Femur (tissue), 1 donor: ENCODE measurements around the gene RPS18.
A peak's percentile ranks its signal among the peaks of the same experiment; 100 is the strongest.
"Not testable (repeated sequence)": the region's sequence is repeated elsewhere in the genome, so short reads cannot be mapped to it uniquely, and the experiment has no call there.

ENCODE experiments used
- DNase-seq: peaks from one replicate; pipeline ENCODE4 v3.0.0-alpha.2; 2017

The RPS18 gene

GRCh38 chr6:33271468-33272274 lies at the start of gene RPS18, which contains the start of gene VPS52:
Gene RPS18, plus strand, starts transcription at chr6:33272075. Its CDS starts 45 bp downstream, at chr6:33272120.
Gene VPS52, minus strand, starts transcription at chr6:33271876. Its CDS starts 201 bp downstream, at chr6:33271675.
- DNase-seq: peak; percentile 97

- not testable (repeated sequence) for DNase-seq
These were observed 45.3 kb upstream of the RPS18 start for GRCh38 chr6:33226503-33227120.

DNA sequence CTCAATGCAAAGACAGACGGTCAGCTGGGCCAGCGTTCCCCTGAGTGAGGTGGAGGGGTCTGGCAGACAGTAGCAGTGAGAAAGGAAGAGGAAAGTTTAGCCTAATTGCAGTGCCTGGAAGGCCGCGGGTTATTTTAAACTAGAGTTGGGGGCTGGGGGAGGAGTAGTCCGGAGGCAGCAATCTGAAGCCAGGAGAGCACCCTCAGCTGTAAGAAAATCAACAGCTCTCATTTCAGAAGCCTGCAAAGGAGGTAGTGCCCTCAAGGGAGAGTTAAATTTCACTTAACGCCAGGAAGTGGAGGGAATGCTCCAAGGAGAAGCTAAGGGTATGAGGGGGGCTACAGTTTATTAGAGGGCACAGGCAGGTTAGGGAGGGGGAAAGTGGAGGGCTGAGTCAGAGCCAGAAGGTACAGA lies 36.6 kb upstream of the RPS18 start:
- no peak for DNase-seq

DNA sequence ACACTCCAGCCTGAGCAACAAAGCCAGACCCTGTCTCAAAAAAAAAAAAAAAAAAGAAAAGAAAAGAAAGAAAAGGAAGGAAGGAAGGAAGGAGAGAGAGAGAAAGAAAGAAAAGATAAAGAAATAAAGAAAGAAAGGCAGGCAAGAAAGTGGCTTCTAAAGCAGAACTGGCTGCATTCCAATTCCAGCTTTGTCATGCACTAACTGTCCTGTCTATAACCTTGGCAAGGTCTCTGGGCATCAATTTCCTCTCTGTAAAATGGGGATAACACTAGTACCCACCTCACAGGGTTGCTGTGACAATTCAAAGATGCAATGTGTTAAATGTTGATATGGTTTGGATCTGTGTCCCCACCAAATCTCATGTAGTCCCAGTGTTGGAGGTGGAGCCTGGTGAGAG lies 35.5 kb upstream of the RPS18 start:
- no peak for DNase-seq

GRCh38 chr6:33236852-33237251 lies 35.0 kb upstream of the RPS18 start:
- no peak for DNase-seq

- no peak for DNase-seq
These were observed 34.1 kb upstream of the RPS18 start for GRCh38 chr6:33237741-33238140.

- no peak for DNase-seq
These were observed 29.9 kb upstream of the RPS18 start for GRCh38 chr6:33241968-33242367.

DNA sequence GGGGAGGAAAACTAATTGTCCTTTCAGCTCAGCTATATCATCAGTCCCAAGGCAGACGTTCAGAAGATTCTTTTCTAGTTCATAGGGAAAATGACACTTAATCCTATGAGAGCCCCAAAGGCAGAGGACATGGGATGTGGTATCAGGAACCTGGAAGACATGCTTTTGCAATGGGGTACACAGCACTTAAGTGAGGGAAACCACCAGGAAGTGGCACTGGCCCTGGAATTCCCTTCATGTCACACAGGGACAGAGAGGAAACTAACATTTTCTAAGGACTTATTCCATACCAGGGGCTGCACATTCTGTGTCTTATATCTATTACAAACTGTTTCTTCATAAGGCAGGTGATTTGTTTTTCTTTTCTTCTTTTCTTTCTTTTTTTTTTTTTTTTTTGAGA lies 28.4 kb upstream of the RPS18 start:
- DNase-seq: no peak

DNA sequence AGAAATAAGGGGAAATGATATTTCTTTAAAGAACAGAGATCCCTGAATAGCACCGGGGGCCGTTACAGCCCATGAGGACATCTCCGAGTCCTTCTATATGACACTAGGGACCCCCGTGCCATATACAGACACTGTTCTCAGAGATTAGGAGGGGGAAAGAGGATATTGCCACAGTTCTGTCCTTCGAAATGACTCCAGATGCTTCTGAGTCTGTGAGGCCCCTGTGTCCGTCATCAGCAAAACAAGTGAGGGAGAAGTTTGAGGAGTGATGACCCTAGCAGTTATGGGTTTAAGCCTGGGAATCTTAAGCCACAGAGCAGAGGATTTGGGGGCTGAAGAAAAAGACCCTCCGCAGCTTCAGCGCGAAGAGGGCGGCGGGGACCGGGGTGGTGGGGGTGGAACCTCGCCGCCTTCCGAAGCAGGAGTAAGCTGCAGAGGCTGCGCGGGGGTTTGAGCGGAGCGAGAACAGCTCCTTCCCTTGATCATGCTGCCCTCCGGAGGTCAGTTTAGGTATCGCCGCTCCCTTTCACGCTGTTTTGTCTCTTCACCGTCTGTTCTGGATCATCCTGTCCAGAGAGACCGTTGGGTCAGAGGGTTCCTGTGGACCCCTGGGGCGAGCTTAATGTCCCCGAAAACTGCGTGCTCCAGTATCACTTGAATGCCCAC lies 23.8 kb upstream of the RPS18 start:
- DNase-seq: peak; percentile 92

DNA sequence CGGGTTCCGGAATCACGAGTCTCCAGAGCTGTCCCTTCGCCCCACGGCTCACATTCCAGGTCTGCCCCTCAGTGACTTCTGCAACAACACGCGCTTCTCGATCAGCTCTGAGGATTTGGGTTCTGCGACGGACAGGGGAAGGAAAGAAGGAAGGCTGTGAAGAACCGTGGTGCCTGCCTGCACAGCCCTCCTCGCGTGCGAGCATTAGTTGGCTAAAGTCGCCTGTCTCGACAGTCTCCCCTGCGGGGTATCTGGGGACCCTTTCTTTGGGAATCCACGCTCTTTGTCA lies 23.3 kb upstream of the RPS18 start:
- peak; percentile 61 for DNase-seq

GRCh38 chr6:33248932-33249731 lies 22.7 kb upstream of the RPS18 start:
- peak; percentile 98 for DNase-seq

- DNase-seq: peak; percentile 29
These were observed 21.9 kb upstream of the RPS18 start for GRCh38 chr6:33249732-33250630.

DNA sequence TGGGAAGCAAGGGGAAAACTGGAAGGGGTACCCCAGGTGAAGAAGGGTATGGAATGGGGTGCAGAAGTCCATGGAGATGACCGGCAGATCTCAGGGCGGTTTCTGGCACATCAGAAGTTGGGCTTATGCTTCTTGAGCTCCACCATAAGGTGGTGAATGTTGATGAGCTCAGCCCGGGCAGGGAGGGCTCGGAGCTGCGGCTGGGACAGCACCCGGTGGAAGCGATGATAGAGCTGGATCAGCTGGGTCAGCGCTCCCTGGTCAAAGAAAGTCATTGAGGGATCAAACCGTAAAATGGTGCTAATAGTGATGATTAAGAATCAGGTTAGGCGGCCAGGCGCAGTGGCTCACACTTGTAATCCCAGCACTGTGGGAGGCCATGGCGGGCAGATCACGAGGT lies 21.1 kb upstream of the RPS18 start:
- no peak for DNase-seq

- no peak for DNase-seq
These were observed 20.4 kb upstream of the RPS18 start for GRCh38 chr6:33251395-33252012.

- no peak for DNase-seq
These were observed 19.1 kb upstream of the RPS18 start for GRCh38 chr6:33252759-33253158.

DNA sequence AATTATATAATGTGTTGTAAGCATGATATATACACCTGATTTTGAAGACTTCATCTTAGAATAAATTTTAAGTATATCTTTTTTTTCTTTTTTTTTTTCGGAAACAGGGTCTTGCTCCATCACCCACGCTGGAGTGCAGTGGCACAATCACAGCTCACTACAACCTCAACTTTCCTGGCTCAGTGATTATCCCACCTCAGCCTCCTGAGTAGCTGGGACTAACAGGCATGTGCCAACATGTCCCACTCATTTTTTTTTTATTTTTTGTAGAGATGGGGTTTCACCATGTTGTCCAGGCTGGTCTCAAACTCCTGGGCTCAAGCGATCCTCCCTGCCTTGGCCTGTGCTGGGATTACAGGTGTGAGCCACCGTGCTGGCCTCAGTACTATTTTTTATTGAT lies 17.3 kb upstream of the RPS18 start:
- no peak for DNase-seq

DNA sequence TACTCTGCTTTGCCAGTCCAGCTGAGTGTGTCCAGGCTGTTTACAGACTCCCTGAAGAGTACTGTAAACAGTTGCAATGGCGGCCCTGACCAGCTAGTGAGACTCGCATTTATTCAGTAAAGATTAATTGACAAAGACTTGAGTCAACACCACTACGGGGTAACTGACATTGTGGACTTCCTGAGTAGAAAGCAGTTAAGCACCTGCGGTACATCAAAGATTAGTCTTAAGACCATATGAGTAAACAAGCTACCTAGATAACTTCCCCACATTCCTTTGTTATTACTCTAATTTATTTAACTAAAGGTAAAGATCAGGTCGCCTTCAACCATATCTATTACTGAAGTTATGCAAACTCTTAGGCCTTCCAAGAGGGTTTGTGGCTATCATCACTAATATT lies 12.8 kb upstream of the RPS18 start:
- DNase-seq: no peak

DNA sequence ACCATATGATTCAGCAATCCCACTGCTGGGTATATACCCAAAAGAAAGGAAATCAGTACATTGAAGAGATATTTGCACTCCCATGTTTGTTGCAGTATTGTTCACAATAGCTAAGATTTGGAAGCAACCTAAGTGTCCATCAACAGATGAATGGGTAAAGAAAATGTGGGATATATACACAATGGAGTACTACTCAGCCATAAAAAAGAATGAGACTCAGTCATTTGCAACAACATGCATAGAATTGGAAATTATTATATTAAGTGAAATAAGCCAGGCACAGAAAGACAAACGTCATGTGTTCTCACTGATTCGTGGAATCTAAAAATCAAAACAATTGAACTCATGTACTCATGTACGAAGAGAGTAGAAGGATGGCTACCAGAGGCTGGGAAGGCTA lies 9.4 kb upstream of the RPS18 start:
- DNase-seq: not testable (repeated sequence)

- no peak for DNase-seq
These were observed 7.9 kb upstream of the RPS18 start for GRCh38 chr6:33264015-33264414.

- no peak for DNase-seq
These were observed 783 bp upstream of the RPS18 start for GRCh38 chr6:33271117-33271467.

DNA sequence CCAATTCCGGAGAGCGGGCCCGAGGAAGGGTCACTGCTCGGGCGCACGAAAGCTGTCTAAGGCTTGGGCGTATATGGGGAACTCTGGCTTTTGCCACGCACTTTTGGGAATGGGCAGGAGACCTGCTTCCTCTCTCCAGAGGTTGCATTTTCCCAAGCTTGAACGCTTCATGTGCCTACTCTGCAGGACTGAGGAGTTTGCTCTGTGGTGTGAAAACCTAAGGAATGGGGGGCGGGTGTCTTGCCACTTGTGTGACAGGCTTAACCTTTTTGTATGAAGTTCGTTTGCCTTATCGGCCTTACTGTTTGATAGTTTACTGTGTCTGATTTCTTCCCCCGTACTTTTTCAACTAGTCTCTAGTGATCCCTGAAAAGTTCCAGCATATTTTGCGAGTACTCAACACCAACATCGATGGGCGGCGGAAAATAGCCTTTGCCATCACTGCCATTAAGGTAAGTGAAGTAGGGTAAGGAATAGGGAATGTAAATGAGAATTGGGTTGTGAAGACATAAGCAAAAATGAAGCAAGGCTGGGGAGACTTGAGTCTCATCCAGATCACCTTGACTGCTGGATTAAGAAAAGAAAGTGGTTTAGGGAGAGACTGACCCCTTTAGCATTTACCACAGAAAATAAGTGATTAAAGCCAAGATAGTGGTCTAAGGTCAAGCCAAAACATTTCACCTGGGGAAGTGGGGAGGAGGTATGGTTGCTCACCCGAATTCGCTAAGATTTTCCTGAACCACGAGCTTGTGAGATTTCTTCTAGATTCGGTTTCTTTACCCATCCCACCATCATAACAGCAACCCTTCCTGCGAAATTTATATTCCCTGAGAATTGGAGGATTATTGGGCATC lies 627 bp downstream of the RPS18 start:
- no peak for DNase-seq
